Measurements from ENCODE around the gene ESRRB.

The ESRRB gene

DNA sequence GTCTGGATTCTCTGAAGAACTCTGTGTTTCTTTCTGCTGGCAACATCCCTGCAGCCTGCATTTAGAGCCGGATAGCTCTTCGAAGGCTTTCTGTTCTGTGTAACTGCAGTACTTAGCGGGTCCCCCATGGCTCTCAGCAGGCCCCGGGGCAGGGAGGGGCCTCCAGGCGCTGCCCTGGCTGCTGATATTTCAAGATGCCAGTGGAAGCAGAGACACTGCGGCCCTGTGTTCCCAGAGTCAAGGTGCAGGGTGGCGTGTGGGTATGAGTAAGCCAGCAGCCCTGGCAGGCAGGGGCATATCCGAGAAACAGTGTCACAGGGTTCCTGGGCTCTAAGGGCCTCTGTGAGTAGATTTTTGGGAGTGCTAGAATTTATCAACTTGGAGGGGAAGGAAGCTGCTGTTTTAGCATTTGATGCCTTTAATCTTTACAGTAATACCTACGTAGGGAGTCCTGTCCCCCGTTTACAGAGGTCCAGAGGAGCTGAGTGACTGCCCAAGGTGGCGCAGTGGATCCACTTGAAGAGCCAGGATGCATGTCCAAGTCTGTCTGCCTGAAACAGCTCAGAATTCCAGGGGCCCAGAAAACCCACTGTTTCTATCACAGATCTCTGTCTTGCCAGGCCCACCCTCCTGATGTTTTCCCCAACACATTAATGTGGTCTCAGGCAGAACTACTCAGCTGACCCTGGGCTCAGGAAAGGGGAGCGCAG is 16.2 kb downstream of the ESRRB start:
- in situ Hi-C loops (cut with HindIII; ENCODE audit: low pct_unique_long_range_greater_than_20kb, low sequenced_read_pairs), result no loop called here
- no peak for DNase-seq (ENCODE audit: low read depth in 1 of 2, low spot score in 1 of 2)
- TF ChIP-seq JUND (IDR thresholded peaks at IDR 0.05; ENCODE audit: low read depth), result no peak

DNA sequence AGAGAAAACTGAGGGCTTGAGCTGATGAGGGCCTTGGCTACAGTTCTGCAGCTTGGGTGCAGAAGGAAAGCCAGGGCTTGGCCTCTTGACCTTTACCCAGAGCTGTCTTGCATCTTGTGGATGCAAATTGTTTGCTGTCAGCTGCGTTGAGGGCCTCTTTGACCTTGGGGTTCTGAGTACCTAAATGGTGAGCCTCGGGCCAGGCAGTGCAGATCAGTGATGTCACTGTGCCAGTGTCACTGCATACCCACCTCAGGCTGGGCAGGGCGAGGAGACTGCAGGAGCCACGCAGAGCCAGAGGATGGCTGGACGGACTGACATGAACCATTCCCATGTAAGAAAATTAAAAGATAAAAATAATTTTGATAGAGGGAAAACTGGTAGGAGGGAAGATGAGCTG is 18.6 kb downstream of the ESRRB start:
- in situ Hi-C loops (cut with HindIII; ENCODE audit: low pct_unique_long_range_greater_than_20kb, low sequenced_read_pairs), result no loop called here
- no peak for TF ChIP-seq JUND (IDR thresholded peaks at IDR 0.05; ENCODE audit: low read depth)
- no peak for DNase-seq (ENCODE audit: low read depth in 1 of 2, low spot score in 1 of 2)

DNA sequence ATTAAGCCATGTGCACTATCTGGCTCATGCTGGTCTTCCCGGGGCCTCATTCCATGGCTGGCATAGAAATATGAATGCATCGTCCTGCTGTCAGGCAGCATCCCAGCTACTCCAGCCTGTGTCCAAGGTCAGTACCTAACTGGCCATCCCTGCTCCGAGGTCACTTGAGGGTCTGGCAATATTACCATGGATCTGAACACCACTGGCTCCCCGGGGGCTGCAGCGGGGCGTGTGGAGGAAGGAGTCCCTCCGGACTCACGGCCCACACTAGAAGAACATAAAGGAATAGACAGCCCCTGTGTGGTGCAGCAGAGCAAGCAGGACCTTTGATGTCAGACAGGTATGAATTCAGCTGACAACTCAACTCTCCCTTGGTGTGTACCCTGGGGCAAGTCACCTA is 19.2 kb downstream of the ESRRB start:
- in situ Hi-C loops (cut with HindIII; ENCODE audit: low pct_unique_long_range_greater_than_20kb, low sequenced_read_pairs), result no loop called here
- no peak for TF ChIP-seq JUND (IDR thresholded peaks at IDR 0.05; ENCODE audit: low read depth)
- DNase-seq (ENCODE audit: low read depth in 1 of 2, low spot score in 1 of 2), result no peak

DNA sequence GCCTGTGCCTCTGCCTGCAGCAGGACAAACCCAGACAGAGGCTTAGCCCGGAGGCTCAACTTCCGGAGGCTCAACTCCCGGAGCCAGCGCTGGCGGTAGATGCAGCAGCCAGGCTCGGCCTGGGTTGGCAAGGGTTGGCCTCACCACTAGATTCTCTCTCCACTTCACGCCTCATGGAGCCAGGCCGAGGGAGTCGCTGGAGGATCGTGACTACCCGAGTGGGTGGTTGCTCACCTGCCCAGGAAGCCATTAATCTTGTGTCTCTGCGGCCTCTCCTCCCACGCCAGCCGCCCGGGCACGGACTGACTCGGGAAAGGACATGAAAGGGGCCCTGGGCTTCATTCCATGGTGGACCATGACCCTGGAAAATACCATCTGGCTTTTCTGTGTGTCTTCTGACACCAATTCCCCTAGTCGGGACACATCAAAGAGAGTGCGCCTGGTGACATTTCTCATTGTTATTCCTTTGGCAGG is 20.8 kb downstream of the ESRRB start:
- no peak for DNase-seq (ENCODE audit: low read depth in 1 of 2, low spot score in 1 of 2)
- in situ Hi-C loops (cut with HindIII; ENCODE audit: low pct_unique_long_range_greater_than_20kb, low sequenced_read_pairs), result no loop called here
- no peak for TF ChIP-seq JUND (IDR thresholded peaks at IDR 0.05; ENCODE audit: low read depth)

DNA sequence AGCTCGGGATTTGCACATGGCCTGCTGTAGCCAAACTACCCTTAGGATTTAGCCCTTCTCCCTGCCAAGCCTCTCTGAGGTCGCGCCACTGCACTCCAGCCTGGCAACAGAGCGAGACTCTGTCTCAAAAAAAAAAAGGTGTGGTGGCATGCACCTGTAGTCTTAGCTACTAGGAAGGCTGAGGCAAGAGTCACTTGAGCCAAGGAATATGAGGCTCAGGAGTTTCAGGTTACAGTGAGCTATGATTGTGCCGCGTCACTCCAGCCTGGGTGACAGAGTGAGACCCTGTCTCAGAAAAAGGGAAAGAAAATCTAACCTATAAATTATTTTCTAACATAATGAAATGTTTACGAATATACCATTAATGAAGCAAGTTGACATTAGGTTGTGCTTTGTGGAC is 29.7 kb downstream of the ESRRB start:
- DNase-seq (ENCODE audit: low read depth in 1 of 2, low spot score in 1 of 2), result peak in 1 of 2 experiments; percentile 44
- in situ Hi-C loops (cut with HindIII; ENCODE audit: low pct_unique_long_range_greater_than_20kb, low sequenced_read_pairs), result no loop called here
- no peak for TF ChIP-seq JUND (IDR thresholded peaks at IDR 0.05; ENCODE audit: low read depth)

DNA sequence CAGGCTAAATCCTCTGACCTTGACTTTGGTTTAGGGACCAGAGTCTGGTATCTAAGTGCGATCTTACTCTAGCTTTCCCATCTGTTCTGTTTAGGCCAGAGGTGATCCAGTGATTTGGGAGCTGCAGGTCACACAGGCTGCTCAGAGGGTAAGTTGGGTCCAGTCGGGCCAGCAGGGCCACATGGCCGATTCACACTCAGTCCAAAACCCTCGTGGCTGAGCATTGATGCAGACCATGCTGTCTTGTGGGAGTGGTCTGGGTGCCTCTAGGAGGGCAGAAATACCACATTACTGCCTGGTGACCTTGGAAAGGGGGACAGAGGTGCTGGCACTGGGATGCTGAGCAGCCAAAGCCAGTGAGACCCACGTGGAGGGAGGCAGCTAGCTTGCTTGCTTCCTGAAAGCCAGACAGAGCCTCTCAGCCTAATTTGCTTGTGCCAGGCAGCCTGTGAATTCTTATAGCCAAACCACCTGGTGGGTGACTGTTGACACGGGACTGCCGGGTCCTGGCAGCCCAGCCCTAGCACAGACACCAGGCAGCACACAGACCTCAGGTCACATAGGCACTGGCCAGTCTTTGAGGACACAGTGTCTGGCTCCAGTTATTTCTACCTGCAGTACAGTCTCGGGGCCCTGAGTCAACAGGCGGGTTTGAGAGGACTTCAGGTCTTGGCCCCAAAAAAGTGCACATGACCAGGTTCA is 31.7 kb downstream of the ESRRB start:
- DNase-seq (ENCODE audit: low read depth in 1 of 2, low spot score in 1 of 2), result no peak
- in situ Hi-C loops (cut with HindIII; ENCODE audit: low pct_unique_long_range_greater_than_20kb, low sequenced_read_pairs), result no loop called here
- TF ChIP-seq JUND (IDR thresholded peaks at IDR 0.05; ENCODE audit: low read depth), result no peak

DNA sequence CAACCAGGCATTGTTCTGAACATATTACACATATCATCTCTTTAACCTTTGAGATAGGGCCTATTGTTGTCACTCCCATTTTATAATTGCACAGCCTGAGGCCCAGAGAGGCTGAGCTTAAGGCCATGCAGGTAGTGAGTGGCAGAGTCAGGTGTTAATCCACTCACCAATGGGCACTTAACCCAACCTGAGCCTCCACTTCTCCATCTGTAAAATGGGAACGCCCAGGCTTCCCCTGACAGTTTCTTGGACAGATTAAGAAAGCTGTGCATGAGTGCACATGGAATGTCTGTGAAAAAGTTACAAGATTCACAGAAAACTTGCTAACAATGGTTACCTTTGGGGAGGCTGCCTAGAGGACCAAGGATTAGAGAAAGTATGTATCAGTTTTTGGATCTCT is 32.9 kb downstream of the ESRRB start:
- no peak for TF ChIP-seq JUND (IDR thresholded peaks at IDR 0.05; ENCODE audit: low read depth)
- in situ Hi-C loops (cut with HindIII; ENCODE audit: low pct_unique_long_range_greater_than_20kb, low sequenced_read_pairs), result no loop called here
- no peak for DNase-seq (ENCODE audit: low read depth in 1 of 2, low spot score in 1 of 2)

DNA sequence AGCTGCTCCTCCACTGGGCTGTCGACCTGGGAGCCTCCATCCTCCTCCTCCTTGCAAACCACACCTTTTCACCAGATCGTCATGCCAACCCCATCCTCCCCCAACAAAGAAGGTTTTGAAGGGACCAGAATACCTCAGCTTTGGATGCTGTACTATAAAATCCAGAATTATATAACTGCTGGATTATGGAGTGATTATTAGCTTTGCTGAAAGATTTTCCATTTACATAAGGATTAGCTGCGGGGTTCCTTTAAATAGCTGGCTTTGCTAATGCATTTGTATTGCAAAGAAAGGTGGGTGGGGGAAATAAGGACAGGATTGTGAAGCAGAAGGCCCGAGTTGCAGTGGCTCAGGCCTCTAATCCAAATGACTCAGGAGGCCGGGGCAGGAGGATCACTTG is 36.6 kb downstream of the ESRRB start:
- TF ChIP-seq JUND (IDR thresholded peaks at IDR 0.05; ENCODE audit: low read depth), result no peak
- in situ Hi-C loops (cut with HindIII; ENCODE audit: low pct_unique_long_range_greater_than_20kb, low sequenced_read_pairs), result no loop called here
- DNase-seq (ENCODE audit: low read depth in 1 of 2, low spot score in 1 of 2), result no peak

DNA sequence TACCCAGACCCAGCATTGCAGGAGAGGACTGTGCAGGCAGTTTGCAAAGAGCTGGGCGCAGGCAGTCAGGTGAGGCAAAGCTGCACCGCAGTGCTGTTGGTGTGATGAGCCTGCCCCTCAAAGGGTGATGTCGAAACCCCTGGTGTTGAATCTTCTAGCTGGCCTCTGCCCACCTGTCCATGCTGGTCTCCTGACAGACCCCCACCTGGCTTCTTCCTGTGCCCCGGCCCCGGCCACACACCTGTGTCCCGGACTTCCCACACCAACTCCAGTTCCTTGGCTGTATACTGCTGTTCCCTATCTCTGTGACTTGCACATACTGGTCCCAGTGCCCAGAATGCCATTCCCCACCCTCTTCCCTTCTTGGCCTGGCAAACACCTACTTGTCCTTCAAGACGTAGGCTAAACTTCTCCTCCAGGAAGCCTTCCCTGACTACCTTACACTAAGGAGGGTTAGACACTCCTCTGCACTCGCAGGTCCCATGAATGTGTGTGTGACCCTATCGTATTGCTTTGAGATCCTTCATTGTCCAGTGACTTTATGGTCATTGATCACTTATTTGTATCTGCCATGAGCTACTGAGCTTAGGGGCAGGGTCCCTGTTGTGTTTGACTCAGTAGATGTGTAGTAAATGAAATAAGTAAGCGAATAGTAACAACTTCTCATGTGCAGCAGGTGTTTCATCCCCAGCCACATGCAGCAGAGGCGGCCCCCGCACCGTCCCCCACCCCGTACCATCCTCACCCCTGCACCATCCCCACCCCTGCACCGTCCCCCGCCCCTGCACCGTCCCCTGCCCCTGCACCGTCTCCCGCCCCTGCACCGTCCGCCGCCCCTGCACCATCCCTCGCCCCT is 37.4 kb downstream of the ESRRB start:
- no peak for DNase-seq (ENCODE audit: low read depth in 1 of 2, low spot score in 1 of 2)
- no peak for TF ChIP-seq JUND (IDR thresholded peaks at IDR 0.05; ENCODE audit: low read depth)
- in situ Hi-C loops (cut with HindIII; ENCODE audit: low pct_unique_long_range_greater_than_20kb, low sequenced_read_pairs), result no loop called here

DNA sequence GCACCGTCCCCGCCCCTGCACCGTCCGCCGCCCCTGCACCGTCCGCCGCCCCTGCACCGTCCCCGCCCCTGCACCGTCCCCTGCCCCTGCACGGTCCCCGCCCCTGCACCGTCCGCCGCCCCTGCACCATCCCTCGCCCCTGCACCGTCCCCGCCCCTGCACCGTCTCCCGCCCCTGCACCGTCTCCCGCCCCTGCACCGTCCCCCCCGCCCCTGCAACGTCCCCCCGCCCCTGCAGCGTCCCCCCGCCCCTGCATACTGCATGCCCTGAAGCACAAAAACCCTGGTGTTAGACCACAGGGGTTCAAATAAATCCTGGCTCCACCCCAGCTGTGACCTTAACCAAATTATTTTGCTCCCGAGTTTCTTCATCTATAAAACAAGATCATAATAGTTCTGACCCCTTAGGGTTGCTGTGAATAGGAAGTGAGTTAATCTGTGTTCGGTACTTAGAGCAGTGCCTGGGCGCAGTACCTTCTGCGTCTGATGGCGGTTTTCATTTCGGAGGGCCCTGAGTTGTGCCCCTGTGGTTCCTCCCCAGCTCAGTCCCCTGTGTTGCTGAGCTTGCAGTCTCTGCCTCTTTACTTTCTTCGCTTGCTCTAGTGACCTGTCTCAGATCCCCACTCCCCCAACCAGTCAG is 38.1 kb downstream of the ESRRB start:
- TF ChIP-seq JUND (IDR thresholded peaks at IDR 0.05; ENCODE audit: low read depth), result no peak
- DNase-seq (ENCODE audit: low read depth in 1 of 2, low spot score in 1 of 2), result no peak
- in situ Hi-C loops (cut with HindIII; ENCODE audit: low pct_unique_long_range_greater_than_20kb, low sequenced_read_pairs), result no loop called here

DNA sequence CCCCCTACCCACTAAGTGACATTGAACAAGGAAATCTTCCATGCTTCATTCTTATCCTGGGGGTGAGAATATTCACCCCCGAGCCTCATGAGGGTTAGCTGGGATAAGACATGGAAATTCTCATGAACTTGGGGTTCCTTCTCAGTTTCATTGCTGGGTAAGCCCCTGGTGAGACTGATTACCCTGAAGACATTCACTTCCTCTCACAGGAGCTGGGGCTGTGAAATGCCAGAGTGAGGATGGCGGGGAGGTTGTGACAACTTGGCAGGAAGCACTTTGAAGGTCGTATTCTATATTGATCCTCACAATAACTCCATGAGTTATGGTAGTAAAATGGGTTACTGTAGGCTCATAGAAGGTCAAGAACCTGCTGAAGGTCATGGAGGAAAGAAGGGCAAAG is 43.5 kb downstream of the ESRRB start:
- DNase-seq (ENCODE audit: low read depth in 1 of 2, low spot score in 1 of 2), result no peak
- in situ Hi-C loops (cut with HindIII; ENCODE audit: low pct_unique_long_range_greater_than_20kb, low sequenced_read_pairs), result no loop called here
- TF ChIP-seq JUND (IDR thresholded peaks at IDR 0.05; ENCODE audit: low read depth), result no peak

DNA sequence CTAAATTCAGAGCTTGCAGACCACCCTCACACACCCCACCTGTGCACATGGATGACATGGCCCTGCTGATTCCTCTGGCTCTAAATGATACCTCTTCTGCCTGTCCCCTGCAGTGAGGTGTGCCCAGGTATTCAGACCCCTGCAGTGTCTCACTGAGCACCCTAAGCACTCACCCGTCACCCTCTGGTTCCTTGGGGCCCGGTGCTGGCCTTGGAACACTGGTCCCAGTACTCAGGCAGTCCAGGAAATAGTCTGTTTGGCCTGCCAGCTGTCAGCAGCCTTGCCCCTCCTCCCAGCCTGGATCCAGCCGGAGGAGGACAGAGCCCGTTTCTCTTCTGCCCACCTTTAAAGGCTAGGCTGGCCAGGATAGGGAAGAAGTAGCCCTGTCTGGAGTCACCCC is 44.9 kb downstream of the ESRRB start:
- TF ChIP-seq JUND (IDR thresholded peaks at IDR 0.05; ENCODE audit: low read depth), result no peak
- no peak for DNase-seq (ENCODE audit: low read depth in 1 of 2, low spot score in 1 of 2)
- in situ Hi-C loops (cut with HindIII; ENCODE audit: low pct_unique_long_range_greater_than_20kb, low sequenced_read_pairs), result no loop called here
